H1 (cell line): ENCODE results near the gene LYSMD3. TPM values are rescaled to one million over a fixed set of nuclear protein-coding genes. Genes with fewer than 3 reads are reported as not detected.

Experiments
- BRCA1 ChIP-seq: IDR thresholded peaks from 2 replicates; pipeline ENCODE4 v1.6.1; 2012; ENCODE audit warnings: low read depth, low read length, improper control_type of control experiment
- CTBP2 ChIP-seq: IDR thresholded peaks from 2 replicates; pipeline ENCODE4 v1.7.0; 2011; ENCODE audit warnings: borderline replicate concordance, mild to moderate bottlenecking, moderate library complexity, mixed read lengths, low read length; ENCODE audit not compliant: insufficient read depth, insufficient read length
- EGR1 ChIP-seq: IDR thresholded peaks from 2 replicates; pipeline ENCODE4 v1.6.1; 2011; ENCODE audit warnings: low read depth, low read length, borderline replicate concordance
- MAX ChIP-seq: IDR thresholded peaks from 2 replicates; pipeline ENCODE4 v1.6.1; 2012; ENCODE audit warnings: inconsistent platforms
- NRF1 ChIP-seq: IDR thresholded peaks from 2 replicates; pipeline ENCODE4 v1.6.1; 2011; ENCODE audit warnings: mild to moderate bottlenecking, low read depth, low read length, improper control_type of control experiment
- RFX5 ChIP-seq: IDR thresholded peaks from 2 replicates; pipeline ENCODE4 v1.6.1; 2011; ENCODE audit warnings: low read depth, low read length, improper control_type of control experiment, borderline replicate concordance
- TBP ChIP-seq: IDR thresholded peaks from 2 replicates; pipeline ENCODE4 v1.6.1; 2011; ENCODE audit warnings: low read depth, low read length, improper control_type of control experiment
- YY1 ChIP-seq: IDR thresholded peaks from 2 replicates; pipeline ENCODE4 v1.6.1; 2011; ENCODE audit warnings: low read depth, mild to moderate bottlenecking, low read length
- polyA plus RNA-seq, 7 experiments: library from polyadenylated mRNA; depleted of rRNA in 3 of 7; stranded (reverse) in 5 of 7; unstranded in 2 of 7; fragments of >200 nt in 5 of 7; fragments of 200-250 nt in 2 of 7; gene quantifications; 1 replicate in 5 of 7; 2 replicates in 1 of 7; 4 replicates in 1 of 7; pipeline versions ENCODE4 v1.2.1 to v1.2.3, GENCODE V29; 2011 to 2013; ENCODE audit warnings: missing spikeins in 2 of 7, mixed read lengths in 2 of 7
- total RNA-seq: library from RNA; stranded (reverse); fragmentation: NEBNext Ultra II Directional; extraction: Animal tissue kit (Norgen Biotek cat#: 25700); gene quantifications from 2 replicates; pipeline ENCODE4 v1.2.1, GENCODE V29; 2021
- TF ChIP-seq, protein P1 (sequence below): fragments of 300-600 bp; sonication (generic); IDR thresholded peaks from 2 replicates; pipeline ENCODE4 v1.7.1; 2012; ENCODE audit warnings: low read length, moderate library complexity, mild to moderate bottlenecking, inconsistent platforms; ENCODE audit not compliant: insufficient replicate concordance

LYSMD3 gene
- total and polyA plus RNA-seq, 2 of the 8 experiments (the other 6 are each of a cell fraction or from before 2014, with no cell fraction given), result 3.7 to 14.9 TPM

DNA sequence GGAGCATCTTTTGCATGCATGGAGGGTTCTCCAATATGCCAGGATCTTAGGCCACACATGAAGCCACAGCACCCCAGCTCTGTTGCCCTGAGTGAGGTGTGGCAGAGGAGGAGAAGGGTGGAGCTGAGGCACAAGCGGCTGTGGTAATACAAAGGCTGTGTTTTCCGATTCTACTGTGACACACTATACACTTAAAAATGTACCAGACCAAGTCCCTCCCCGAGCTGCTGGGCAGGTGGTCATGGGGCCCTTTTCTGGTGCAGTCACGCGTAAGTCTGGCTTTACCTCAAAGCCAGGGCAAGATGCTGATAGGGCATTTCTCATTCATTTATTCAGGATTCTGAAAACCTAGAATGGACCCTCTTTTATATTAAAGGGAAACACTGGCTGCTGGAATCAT lies 33.0 kb upstream of the LYSMD3 start (continued):
- TF ChIP-seq, protein P1, sequence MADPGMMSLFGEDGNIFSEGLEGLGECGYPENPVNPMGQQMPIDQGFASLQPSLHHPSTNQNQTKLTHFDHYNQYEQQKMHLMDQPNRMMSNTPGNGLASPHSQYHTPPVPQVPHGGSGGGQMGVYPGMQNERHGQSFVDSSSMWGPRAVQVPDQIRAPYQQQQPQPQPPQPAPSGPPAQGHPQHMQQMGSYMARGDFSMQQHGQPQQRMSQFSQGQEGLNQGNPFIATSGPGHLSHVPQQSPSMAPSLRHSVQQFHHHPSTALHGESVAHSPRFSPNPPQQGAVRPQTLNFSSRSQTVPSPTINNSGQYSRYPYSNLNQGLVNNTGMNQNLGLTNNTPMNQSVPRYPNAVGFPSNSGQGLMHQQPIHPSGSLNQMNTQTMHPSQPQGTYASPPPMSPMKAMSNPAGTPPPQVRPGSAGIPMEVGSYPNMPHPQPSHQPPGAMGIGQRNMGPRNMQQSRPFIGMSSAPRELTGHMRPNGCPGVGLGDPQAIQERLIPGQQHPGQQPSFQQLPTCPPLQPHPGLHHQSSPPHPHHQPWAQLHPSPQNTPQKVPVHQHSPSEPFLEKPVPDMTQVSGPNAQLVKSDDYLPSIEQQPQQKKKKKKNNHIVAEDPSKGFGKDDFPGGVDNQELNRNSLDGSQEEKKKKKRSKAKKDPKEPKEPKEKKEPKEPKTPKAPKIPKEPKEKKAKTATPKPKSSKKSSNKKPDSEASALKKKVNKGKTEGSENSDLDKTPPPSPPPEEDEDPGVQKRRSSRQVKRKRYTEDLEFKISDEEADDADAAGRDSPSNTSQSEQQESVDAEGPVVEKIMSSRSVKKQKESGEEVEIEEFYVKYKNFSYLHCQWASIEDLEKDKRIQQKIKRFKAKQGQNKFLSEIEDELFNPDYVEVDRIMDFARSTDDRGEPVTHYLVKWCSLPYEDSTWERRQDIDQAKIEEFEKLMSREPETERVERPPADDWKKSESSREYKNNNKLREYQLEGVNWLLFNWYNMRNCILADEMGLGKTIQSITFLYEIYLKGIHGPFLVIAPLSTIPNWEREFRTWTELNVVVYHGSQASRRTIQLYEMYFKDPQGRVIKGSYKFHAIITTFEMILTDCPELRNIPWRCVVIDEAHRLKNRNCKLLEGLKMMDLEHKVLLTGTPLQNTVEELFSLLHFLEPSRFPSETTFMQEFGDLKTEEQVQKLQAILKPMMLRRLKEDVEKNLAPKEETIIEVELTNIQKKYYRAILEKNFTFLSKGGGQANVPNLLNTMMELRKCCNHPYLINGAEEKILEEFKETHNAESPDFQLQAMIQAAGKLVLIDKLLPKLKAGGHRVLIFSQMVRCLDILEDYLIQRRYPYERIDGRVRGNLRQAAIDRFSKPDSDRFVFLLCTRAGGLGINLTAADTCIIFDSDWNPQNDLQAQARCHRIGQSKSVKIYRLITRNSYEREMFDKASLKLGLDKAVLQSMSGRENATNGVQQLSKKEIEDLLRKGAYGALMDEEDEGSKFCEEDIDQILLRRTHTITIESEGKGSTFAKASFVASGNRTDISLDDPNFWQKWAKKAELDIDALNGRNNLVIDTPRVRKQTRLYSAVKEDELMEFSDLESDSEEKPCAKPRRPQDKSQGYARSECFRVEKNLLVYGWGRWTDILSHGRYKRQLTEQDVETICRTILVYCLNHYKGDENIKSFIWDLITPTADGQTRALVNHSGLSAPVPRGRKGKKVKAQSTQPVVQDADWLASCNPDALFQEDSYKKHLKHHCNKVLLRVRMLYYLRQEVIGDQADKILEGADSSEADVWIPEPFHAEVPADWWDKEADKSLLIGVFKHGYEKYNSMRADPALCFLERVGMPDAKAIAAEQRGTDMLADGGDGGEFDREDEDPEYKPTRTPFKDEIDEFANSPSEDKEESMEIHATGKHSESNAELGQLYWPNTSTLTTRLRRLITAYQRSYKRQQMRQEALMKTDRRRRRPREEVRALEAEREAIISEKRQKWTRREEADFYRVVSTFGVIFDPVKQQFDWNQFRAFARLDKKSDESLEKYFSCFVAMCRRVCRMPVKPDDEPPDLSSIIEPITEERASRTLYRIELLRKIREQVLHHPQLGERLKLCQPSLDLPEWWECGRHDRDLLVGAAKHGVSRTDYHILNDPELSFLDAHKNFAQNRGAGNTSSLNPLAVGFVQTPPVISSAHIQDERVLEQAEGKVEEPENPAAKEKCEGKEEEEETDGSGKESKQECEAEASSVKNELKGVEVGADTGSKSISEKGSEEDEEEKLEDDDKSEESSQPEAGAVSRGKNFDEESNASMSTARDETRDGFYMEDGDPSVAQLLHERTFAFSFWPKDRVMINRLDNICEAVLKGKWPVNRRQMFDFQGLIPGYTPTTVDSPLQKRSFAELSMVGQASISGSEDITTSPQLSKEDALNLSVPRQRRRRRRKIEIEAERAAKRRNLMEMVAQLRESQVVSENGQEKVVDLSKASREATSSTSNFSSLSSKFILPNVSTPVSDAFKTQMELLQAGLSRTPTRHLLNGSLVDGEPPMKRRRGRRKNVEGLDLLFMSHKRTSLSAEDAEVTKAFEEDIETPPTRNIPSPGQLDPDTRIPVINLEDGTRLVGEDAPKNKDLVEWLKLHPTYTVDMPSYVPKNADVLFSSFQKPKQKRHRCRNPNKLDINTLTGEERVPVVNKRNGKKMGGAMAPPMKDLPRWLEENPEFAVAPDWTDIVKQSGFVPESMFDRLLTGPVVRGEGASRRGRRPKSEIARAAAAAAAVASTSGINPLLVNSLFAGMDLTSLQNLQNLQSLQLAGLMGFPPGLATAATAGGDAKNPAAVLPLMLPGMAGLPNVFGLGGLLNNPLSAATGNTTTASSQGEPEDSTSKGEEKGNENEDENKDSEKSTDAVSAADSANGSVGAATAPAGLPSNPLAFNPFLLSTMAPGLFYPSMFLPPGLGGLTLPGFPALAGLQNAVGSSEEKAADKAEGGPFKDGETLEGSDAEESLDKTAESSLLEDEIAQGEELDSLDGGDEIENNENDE, result no peak
- TF ChIP-seq YY1, result no peak
- no peak for TF ChIP-seq MAX
- no peak for TF ChIP-seq RFX5
- no peak for TF ChIP-seq NRF1
- TF ChIP-seq CTBP2, result no peak
- TF ChIP-seq EGR1, result no peak
- TF ChIP-seq BRCA1, result no peak
- no peak for TF ChIP-seq TBP
